Colon (tissue), 2 donors: ENCODE results near the gene RAPGEF1.

Source experiments
- FAIRE-seq: peaks from 2 replicates; lab custom pipeline; 2012; peaks lifted over from hg19 to GRCh38; lab: Jason Lieb, UNC
- donor health status: control.
- donor health status: control.

Gene RAPGEF1

DNA sequence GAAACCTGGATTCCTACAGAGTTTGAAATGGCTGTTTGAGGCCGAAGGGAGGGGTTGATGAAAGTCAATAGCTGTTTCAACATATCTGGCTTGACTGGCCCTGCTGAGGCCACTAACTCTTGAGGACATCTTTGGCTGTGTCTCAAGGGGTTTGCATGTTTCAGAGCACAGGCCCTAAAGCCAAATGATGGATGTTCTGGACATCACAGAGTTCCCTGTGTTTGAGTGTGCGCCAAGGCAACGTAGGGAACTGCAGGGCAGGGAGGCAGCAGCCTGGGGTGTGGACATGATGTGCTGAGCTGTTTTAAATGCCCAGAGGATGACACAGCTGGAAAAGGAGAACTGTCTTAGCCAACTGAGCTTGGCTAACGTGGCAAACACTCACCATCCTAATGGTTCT lies 89.6 kb downstream of the RAPGEF1 start:
- no peak for FAIRE-seq

DNA sequence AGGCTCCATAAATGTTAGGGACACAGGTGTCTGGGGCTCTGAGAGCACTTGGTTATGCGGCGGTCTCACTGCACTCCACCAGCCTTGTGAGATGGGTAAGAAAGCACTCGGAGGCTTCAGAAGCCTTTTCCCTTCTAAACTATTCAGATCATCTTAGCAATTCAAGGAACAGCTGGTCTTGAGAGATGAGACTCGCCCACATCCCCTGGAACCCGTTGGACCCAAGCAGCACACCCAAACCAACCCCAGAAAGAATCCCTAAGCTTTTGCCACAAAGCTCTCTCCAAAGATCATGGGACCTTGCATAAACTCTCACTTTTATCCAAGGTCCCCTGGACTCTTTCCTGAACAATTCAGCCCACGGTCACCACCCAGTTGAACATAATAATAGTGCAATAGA lies 90.2 kb downstream of the RAPGEF1 start:
- FAIRE-seq, result no peak

GRCh38 chr9:131645078-131645776 lies 94.6 kb downstream of the RAPGEF1 start:
- no peak for FAIRE-seq

DNA sequence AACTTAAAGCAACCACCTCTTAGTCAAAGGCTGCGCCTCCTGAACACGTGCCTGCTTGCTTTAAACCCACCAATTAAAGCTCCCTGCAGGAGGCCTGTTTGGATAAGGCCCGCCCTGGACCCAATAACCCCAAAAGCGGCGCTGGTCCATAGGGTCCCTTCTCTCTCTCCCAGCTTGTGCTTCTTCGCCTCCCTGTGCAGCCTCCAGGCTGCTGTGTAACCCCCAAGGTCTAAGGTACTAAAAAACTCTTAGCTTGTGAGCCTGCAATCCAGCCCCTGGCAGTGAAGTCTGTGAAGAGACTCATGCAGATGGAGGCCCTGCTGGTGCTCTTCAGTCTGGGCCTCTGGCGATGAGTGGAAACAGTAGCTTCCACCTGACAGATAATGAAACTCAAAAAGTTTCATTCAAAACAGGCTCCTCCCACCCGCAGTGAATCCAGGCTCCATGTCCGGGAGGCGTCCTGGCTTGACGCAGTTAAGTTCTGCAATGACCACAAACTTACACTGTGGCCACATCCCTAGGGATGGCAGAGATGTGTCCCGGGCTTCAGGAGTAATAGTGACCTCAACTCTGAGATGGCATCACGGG lies 97.3 kb downstream of the RAPGEF1 start:
- FAIRE-seq, result no peak

GRCh38 chr9:131641618-131642495 lies 98.0 kb downstream of the RAPGEF1 start:
- no peak for FAIRE-seq

DNA sequence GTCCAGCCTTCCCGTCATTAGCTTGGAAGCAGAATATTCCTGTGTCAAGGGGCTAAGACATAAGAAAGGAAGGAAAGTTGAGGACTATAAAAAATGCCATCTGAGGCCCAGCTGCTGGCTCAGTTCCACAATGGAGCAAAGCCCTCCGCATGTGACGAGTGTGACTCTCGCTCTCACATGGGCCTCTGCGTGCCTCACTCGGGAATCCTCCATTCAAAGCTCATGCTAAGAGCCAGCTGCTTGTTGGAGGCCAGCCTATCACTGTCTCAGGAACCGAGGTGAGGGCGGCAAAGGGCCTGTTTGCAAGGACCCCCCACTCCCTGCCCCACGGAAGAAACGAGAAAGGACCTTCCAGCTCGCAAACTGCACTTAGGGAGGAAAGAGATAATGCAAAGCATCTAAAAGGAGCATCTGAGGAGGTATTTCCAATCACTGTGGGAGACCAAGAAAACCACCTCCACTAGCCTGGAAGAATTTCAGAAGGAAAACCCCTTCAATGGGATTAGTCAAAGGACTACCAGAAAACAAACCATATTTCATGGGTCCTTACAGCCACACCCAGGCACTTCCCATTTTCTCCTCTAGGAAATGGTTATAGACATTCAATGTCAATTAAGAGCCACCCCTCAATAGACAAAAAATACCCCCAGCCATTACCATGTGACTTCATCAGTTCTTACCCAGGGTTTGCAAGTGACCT lies 99.3 kb downstream of the RAPGEF1 start:
- FAIRE-seq, result no peak

- FAIRE-seq, result no peak
These were observed 100.0 kb downstream of the RAPGEF1 start for GRCh38 chr9:131639769-131640437.

DNA sequence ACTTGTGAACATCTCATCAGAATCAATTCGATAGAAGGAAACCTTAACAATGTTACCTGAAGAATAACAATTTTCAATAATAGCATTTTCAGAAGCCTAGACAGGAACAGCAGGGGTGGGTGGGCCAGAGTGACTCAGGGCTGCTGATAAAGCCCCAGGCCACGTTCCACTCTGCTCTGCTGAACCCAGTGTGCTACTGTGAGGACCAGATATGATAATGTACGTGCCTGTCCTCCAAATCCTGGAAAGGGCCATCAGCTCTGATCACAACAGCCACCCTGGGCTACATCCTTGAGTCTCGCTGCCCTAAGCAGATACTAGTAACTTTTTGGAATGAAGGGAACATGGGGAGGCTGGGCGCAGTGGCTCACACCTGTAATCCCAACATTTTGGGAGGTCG lies 103.3 kb downstream of the RAPGEF1 start:
- FAIRE-seq, result no peak

DNA sequence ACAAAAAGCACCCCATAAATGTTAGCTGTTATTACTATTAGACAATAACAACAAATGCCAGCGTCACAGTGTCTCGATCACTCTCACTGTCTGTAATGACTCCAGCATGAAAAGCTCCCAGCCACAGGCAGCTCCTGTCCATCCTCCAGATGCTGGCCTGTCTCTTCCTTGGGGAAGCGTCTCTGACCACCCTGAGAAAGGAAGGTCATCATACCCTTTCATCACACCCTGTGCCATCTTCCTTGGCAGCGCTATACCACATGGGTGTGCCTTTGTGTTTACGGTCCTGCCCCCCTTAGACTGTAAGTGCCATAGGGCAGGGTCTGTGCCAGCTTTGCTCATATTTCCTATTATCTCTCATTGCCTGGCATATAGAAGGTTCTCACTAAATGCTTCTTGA lies 104.0 kb downstream of the RAPGEF1 start:
- FAIRE-seq, result no peak

DNA sequence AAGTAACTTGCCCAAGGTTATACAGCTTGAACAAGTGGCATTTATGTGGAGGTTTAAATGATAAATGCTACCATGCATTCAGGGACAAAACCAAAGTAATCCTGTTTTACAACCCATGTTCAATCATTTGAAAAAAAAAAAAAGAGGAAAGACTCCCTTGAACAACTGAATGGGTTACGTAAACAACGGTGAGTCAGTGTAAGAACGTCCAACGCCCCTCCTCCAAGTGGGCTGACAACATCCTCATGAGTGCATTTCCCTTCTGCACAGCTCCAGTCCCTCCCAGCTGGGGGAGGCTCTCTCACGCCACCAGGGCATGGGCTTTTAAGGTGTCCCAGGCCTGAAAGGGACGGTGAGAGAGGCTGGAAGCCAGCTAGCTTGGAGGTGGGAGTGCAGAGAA lies 104.6 kb downstream of the RAPGEF1 start:
- no peak for FAIRE-seq

- FAIRE-seq, result no peak
These were observed 106.3 kb downstream of the RAPGEF1 start for GRCh38 chr9:131633491-131634031.

DNA sequence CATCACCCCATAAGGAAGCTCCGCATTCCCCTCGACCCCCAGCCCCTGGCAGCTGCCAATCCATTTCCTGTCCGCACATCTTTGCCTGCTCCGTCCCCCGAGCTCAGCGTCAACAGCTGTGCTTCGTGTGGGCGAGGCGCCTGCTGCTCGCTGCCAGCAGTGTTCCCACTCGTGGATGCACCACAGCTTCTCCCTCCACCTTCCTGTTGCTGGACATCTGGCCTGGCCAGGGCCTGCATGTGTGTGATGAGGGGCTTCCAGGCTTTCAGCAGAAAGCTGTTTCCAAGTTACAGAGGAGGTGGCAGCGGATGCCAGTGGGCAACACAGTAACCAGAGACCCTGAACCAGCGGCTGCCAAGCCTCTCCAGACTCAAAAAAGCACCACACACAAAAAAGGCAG lies 108.6 kb downstream of the RAPGEF1 start:
- FAIRE-seq, result no peak

DNA sequence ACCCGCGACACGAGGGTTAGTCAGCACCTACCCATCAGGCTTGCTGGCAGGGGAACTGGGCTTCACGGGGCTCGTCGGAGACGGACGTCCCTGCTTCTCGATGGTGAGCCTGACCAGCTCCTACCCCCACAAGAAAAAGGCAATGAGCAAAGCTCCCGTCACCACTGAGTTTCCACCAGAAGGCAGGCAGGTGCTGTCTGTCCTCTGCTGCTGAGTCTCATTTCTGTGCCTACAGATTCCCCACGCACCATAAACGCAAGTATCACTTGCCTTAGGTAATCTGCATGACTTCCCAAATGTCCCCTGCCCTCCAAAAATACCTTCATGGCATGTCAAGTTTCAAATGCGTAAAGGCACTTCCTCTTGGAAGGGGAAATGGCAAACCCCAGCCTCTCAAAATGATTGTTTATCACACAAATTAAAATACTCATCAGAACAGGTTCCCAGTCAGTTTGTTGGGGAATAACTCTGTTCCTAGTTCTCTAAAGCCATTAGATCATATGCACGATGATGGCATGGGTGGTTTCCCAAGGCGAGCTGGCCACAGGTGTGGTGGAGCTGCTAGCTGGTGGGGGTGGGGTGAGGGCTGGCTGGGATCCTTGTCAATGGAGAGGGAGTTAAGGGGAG lies 109.6 kb downstream of the RAPGEF1 start:
- no peak for FAIRE-seq

GRCh38 chr9:131629825-131630204 lies 110.1 kb downstream of the RAPGEF1 start:
- FAIRE-seq, result no peak

- no peak for FAIRE-seq
These were observed 110.7 kb downstream of the RAPGEF1 start for GRCh38 chr9:131629226-131629500.

DNA sequence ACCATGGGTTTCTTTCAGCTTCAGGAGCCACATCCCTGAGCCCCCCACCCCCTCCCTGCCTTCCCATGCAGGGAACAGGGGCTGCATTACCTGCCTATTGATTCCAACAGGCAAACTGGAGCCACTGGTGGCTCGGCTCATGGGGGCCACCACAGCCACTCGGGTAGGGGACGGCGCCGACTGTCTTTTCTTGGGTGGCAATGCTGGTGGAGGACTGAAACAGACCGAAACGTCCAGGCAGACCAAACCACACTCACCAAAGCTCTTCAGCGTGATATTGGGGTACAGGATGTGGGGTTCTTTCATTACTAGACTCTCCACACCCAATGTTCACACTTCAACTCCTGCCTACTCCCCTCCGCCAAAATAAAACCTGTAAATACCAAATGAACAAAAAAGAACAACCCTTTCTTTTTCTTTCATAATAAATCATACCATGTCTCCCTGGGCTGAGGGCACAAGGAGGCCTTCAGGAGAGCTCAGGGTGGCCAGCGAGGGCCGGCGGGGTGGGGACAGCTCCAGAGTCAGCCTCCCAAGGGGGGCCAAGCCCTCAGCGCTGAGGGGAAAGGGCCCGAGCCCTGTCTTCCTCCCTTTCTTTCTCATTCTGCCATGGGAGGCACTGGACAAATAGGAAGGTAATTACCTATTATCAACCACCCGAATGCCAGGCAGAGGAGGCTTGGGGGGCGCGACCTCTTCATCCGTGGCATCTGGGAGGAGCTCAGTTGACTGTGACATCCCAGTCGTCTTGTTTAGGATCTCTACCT lies 111.2 kb downstream of the RAPGEF1 start:
- no peak for FAIRE-seq

GRCh38 chr9:131627648-131628458 lies 112.0 kb downstream of the RAPGEF1 start:
- peak; percentile 43 for FAIRE-seq

GRCh38 chr9:131627326-131627647 lies 112.6 kb downstream of the RAPGEF1 start:
- no peak for FAIRE-seq

- no peak for FAIRE-seq
These were observed 113.8 kb downstream of the RAPGEF1 start for GRCh38 chr9:131625790-131626670.
